HG02973 (cell line): Measurements from ENCODE around the gene SEPSECS.
A peak's percentile ranks its signal among the peaks of the same experiment; 100 is the strongest.
"Not testable (repeated sequence)": the region's sequence is repeated elsewhere in the genome, so short reads cannot be mapped to it uniquely, and the experiment has no call there.

Experiments used
- ATAC-seq: cut with Tn5 transposase; IDR thresholded peaks from one replicate; pipeline ENCODE4 v1.9.1; 2021; ENCODE audit warnings: moderate library complexity; ENCODE audit not compliant: unreplicated experiment

Gene SEPSECS

DNA sequence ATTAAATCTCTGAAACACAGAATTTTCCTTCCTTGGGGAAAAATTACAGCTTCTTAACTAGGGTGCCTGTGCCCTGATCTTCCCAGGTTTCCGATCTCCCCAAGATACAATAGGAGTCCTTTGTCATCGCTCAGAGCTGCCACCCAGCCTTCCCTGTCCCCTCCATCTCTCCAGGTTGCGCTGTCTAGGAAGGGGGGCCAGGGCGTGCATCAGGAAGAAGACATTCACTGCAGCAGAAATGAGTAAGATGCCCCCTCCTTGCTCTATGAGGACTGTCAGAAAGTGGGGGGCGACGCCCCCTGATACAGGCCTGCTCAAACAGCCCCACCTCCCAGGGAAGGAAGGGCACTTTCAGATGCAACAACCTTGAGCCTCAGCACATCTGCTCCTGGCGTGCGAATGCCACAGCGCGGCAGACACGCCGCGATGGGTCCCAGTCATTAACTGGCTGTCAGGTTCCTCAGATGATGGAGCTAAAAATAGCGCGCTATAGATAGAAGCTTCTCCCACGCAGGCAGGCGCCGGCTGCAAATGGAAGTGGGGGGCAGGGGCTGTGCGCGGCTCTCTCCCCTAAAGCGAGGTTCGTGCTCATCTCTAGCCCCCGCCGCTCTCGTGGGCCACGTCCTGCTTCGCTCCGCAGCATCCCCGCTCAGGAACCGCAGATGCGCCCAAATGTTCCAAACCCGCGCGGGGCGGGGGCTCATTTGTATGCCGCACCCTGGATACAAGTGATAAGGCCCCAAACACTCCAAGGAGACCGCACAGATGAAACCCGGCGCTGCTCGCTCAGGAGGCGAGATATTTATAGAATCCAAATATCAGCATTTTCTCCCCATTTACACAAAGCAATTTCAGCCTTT lies 71.9 kb downstream of the SEPSECS start:
- peak; percentile 79 for ATAC-seq

GRCh38 chr4:25085671-25086070 lies 74.6 kb downstream of the SEPSECS start:
- no peak for ATAC-seq

- not testable (repeated sequence) for ATAC-seq
These were observed 76.8 kb downstream of the SEPSECS start for GRCh38 chr4:25083441-25083840.

DNA sequence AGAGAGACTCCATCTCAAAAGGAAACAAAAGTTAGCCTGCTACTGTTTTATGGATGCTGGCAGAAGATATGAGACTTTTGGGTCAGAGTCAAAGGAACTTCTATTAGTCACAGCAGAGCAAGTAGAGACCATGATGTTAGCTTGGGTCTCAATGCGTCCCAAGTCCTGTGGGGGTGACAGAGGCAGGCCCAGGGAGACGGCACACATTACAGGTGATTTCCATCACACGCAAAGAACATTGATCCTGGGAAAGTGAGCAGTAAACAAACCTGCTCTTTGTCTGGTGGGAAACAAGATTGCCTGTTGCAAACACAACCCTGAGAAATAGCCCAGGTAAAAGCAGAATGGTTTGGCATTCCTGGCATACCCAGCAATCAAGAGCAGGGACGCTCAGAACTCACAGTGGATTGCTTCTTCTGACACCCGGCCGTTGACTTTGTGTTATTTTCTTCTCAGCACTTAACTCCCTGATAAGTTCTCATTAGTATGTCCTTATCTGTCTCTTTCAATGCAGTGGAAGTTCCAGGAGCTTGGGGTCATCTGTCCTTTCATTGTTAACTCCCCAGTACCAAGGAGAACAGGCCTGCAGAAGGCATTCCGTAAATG lies 78.3 kb downstream of the SEPSECS start:
- no peak for ATAC-seq

GRCh38 chr4:25080571-25080970 lies 79.7 kb downstream of the SEPSECS start:
- no peak for ATAC-seq

- ATAC-seq, result no peak
These were observed 81.7 kb downstream of the SEPSECS start for GRCh38 chr4:25078523-25078922.

DNA sequence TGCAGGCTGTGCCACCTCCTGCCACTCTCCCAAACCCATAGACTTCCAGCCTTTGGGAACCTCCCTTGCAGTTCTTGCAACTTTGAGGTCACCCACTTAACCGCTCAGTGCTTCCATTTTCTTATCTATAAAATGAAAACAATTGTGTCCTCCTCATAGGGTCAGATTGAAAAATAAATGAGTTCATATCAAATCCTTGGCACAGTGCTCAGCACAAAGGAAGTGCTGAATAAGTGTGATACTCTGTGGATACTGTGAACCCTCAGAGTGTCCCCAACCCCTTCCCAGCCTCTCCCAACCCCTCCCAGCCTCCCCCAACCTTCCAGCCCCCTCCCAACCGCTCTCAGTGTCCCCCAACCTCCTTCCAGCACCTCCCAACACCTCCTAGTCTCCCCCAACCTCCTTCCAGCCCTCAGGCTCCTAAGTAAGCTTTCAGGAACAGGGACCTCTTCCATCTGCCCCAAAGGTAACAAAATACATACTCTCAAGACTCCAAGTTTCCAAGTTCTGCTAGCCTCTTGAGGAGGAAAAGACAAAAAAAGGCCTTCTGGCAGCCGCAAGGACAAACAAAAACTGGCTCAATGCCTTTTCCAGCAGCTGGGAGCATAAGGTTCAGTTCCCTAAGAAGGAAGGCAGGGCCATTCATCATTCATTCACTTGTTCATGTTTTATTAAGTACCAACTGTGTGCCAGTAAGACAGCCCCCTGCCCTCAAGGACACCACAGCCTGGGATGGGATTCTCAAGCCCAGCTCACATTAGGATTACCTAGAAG lies 83.4 kb downstream of the SEPSECS start:
- ATAC-seq, result no peak

- ATAC-seq, result no peak
These were observed 84.4 kb downstream of the SEPSECS start for GRCh38 chr4:25075851-25076250.

DNA sequence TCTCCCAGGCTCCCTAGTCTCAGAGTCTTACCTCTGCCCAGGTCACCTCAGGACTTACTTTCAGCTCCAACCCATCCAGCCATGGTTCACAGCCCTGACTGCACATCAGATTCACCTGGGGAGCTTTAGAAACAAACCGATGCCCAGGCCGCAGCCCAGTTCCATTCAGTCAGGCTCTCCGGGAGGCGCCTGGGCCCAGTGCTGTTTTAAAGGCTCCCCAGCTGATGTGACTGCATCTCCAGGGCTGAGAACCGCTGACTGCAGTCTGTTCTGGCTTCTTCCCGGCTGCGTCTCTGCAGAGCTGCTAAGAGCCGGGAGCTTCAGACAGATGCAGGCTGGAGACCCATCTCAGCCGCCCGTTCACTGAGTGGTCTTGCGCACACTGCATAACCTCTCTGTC lies 85.1 kb downstream of the SEPSECS start:
- ATAC-seq, result no peak

DNA sequence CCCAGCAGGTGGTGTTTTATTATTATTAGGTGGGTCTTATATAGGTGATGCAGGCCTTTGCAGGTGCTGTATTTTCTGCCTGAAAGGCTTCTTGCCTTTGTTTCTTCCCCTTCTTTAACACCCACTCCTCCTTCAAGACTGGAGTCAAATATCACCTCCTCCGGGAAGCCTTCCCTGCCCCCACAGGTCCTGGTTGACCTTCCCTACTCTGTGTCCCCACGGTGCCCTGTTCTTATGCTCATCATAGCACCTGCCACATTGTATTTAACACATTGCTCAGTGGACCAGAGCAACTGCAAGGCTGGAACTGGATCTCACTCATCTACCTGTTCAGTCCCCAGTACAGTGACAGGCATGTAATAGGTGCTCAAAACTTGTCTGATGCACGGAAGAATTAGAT lies 89.7 kb downstream of the SEPSECS start:
- no peak for ATAC-seq
